ENCODE measurements around the gene SUPT3H.

DNA sequence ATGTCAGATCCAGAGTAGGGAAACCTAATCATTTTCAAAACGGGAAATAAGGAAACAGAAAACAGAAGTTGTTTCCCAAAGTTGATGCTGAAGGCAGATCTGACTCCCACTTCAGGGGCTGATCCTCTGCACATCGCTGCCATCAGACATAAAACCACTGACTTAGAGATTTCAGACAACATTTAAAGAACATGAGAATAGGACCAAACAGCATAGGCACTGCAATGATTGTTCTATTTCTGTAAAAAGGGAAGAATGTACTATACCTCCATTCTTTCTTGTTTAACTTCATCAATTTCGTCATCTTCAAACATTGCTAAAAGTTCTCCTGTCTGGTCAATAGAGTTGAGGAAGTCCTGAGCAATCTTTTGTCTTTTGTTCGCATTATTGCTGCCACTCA is 374.3 kb downstream of the SUPT3H start:
- TF ChIP-seq, protein P1, sequence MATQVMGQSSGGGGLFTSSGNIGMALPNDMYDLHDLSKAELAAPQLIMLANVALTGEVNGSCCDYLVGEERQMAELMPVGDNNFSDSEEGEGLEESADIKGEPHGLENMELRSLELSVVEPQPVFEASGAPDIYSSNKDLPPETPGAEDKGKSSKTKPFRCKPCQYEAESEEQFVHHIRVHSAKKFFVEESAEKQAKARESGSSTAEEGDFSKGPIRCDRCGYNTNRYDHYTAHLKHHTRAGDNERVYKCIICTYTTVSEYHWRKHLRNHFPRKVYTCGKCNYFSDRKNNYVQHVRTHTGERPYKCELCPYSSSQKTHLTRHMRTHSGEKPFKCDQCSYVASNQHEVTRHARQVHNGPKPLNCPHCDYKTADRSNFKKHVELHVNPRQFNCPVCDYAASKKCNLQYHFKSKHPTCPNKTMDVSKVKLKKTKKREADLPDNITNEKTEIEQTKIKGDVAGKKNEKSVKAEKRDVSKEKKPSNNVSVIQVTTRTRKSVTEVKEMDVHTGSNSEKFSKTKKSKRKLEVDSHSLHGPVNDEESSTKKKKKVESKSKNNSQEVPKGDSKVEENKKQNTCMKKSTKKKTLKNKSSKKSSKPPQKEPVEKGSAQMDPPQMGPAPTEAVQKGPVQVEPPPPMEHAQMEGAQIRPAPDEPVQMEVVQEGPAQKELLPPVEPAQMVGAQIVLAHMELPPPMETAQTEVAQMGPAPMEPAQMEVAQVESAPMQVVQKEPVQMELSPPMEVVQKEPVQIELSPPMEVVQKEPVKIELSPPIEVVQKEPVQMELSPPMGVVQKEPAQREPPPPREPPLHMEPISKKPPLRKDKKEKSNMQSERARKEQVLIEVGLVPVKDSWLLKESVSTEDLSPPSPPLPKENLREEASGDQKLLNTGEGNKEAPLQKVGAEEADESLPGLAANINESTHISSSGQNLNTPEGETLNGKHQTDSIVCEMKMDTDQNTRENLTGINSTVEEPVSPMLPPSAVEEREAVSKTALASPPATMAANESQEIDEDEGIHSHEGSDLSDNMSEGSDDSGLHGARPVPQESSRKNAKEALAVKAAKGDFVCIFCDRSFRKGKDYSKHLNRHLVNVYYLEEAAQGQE (IDR thresholded peaks at IDR 0.05; ENCODE audit: borderline replicate concordance in 1 of 2, low read depth in 1 of 2, low read length in 2 of 2) = no peak
- TF ChIP-seq ZNF773 (CRISPR knock-in tag; IDR thresholded peaks at IDR 0.05; ENCODE audit: borderline replicate concordance) (no peak), ZIK1 (CRISPR knock-in tag; IDR thresholded peaks at IDR 0.05; ENCODE audit: borderline replicate concordance, low read depth) (no peak), CTCF (CRISPR knock-in tag; IDR thresholded peaks at IDR 0.05) (no peak), HNF4A (CRISPR knock-in tag; IDR thresholded peaks at IDR 0.05) (no peak), ZNF501 (CRISPR knock-in tag; IDR thresholded peaks at IDR 0.05) (no peak), CHD2 (IDR thresholded peaks at IDR 0.05; ENCODE audit: low read depth, low read length) (no peak), ZNF124 (CRISPR knock-in tag; IDR thresholded peaks at IDR 0.05) (no peak), TCF12 (IDR thresholded peaks at IDR 0.05) (no peak), TCF12 (CRISPR knock-in tag; IDR thresholded peaks at IDR 0.05) (no peak), USF2 (IDR thresholded peaks at IDR 0.05; ENCODE audit: low read depth, low read length) (no peak), USF2 (CRISPR knock-in tag; IDR thresholded peaks at IDR 0.05; ENCODE audit: borderline replicate concordance) (no peak), SMC3 (IDR thresholded peaks at IDR 0.05; ENCODE audit: low read length) (no peak)

All from HepG2 (cell line).